Activated CD4-positive, alpha-beta T cell treated with anti-CD3 and anti-CD28 coated beads, Interleukin-10, Interleukin-2, amounts not matched to agents 100 ng/mL and 50 ng/mL, durations not matched to agents 16 hours and 8 hours (primary cell): ENCODE measurements around the gene TOB1.
"Not testable (repeated sequence)": the region's sequence is repeated elsewhere in the genome, so short reads cannot be mapped to it uniquely, and the experiment has no call there.

Source experiments
- DNase-seq: peaks from one replicate; pipeline ENCODE4 v3.0.0-alpha.2; 2020

TOB1 gene

GRCh38 chr17:50867363-50868139, 1.4 kb upstream of the TOB1 start:
- DNase-seq, result peak; percentile 93

GRCh38 chr17:50866950-50867362, 802 bp upstream of the TOB1 start:
- DNase-seq, result peak; percentile 64

GRCh38 chr17:50865868-50866260, 290 bp downstream of the TOB1 start:
- DNase-seq, result no peak

- peak; percentile 59 for DNase-seq
Measured at GRCh38 chr17:50865060-50865867, 890 bp downstream of the TOB1 start.

- DNase-seq, result no peak
Measured at GRCh38 chr17:50864747-50865059, 1.5 kb downstream of the TOB1 start.

- no peak for DNase-seq
Measured at GRCh38 chr17:50863931-50864330, 2.2 kb downstream of the TOB1 start.

- peak; percentile 51 for DNase-seq
Measured at GRCh38 chr17:50863221-50863843, 2.8 kb downstream of the TOB1 start.

- DNase-seq, result no peak
Measured at GRCh38 chr17:50861822-50862528, 4.2 kb downstream of the TOB1 start.

GRCh38 chr17:50861334-50861676, 4.8 kb downstream of the TOB1 start:
- DNase-seq, result no peak

GRCh38 chr17:50859727-50860126, 6.4 kb downstream of the TOB1 start:
- not testable (repeated sequence) for DNase-seq

- DNase-seq, result no peak
Measured at GRCh38 chr17:50858486-50859225, 7.5 kb downstream of the TOB1 start.

GRCh38 chr17:50856431-50856830, 9.7 kb downstream of the TOB1 start:
- DNase-seq, result no peak

GRCh38 chr17:50855708-50856330, 10.3 kb downstream of the TOB1 start:
- no peak for DNase-seq

GRCh38 chr17:50853781-50854180, 12.4 kb downstream of the TOB1 start:
- no peak for DNase-seq

GRCh38 chr17:50853015-50853615, 13.0 kb downstream of the TOB1 start:
- DNase-seq, result no peak

GRCh38 chr17:50850640-50851039, 15.5 kb downstream of the TOB1 start:
- no peak for DNase-seq

GRCh38 chr17:50848711-50849110, 17.4 kb downstream of the TOB1 start:
- DNase-seq, result no peak

GRCh38 chr17:50848039-50848438, 18.1 kb downstream of the TOB1 start:
- no peak for DNase-seq

GRCh38 chr17:50847566-50847965, 18.6 kb downstream of the TOB1 start:
- DNase-seq, result no peak

- DNase-seq, result no peak
Measured at GRCh38 chr17:50845240-50846147, 20.7 kb downstream of the TOB1 start.
